T-helper 2 cell treated with Interferon-gamma antibody and Interleukin-4, amounts not matched to agents 100 ng/mL and 5 ng/mL, for 36 hours (primary cell): ENCODE data around the gene FAM170B. TPM values are rescaled to one million over a fixed set of nuclear protein-coding genes. Genes with fewer than 3 reads are reported as not detected.

ENCODE experiments used
- total RNA-seq: library from RNA; stranded (reverse); gene quantifications from 2 replicates; pipeline ENCODE4 v1.2.3, GENCODE V29; 2022

The FAM170B gene
- total RNA-seq, 1 donor from 2014 or later, result 0.18 TPM

Other genes starting within 250 kb of the FAM170B start
- not detected in 2 replicates for gene LRRC18, start 194.2 kb downstream of the FAM170B start, total RNA-seq
- gene VSTM4, start 18.5 kb downstream of the FAM170B start, total RNA-seq, result 0.14 and 0.27 TPM in 2 replicates
- gene TMEM273, start 54.4 kb upstream of the FAM170B start, total RNA-seq, result 39.4 and 41.0 TPM in 2 replicates
- gene C10orf71, start 165.1 kb upstream of the FAM170B start, total RNA-seq, result not detected in 2 replicates